ENCODE measurements around the gene GLO1. TPM values are rescaled to one million over a fixed set of nuclear protein-coding genes. Genes with fewer than 3 reads are reported as not detected.

The GLO1 gene
- 100 to 1,000 TPM in 2 of 4 donors, 10 to 100 TPM in 2; 86.3 to 138 (median 116) TPM for total RNA-seq

DNA sequence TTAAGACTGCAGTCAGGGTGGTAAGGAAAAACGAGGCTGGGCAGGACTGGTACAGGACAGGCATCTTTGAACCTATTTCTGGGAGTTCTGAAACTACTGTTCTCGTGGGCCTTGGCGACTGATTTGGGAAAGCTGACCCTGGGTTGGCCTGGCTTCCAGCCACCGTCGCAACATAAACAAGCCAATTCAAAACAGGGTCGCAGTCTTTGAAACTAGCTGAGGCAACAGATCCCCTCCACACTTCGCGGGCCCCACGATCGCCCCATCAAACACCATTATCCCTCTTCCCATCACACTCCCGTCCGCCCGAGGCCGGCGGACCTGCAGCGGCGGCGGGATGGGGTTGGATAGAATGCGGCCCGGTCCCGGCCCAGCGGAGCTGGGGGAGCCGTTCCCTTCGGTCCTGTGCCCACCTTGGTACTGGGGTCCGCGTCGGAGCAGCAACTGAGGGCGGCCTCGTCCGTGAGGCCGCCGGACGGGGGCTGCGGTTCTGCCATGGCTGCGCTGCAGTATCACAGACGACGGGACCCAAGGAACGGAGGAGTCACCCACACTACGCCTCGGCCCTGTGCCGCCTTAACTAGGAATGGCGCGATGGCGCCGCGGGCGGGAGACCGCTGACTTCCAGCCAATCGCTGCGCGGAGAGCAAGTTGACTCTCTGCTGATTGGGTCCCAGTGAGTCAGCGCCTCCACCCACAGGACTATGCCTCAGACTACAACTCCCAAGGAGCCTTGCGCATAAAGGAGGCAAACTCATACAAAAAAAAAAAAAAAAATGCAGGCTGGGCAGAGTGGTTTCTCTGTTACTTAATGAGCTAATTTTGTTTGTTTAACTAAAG is at the start of gene GLO1:
Gene GLO1, minus strand, starts transcription at position 588 of the 840 bp plus-strand sequence. Its CDS starts 91 bp downstream, at position 497.
- intact Hi-C loops (cut with DNase I; ENCODE audit: low total_unique reads) (loop anchor here (1.0 kb wide), 1 partner anchor 63 kb away; the partner anchor contains the start of gene BTBD9), in situ Hi-C loops (cut with MboI; ENCODE audit: low sequenced_read_pairs in 4 of 4) (no loop called here)
- peak within 1 kb of the TSS; percentile 80 to 98 (median 92) for H3K4me3 ChIP-seq
- peak within 1 kb of the TSS; percentile 90 to 95 (median 94) for H3K27ac ChIP-seq
- H3K4me1 ChIP-seq: no peaks in the 10 kb centered on the region
- DNase-seq: peak; percentile 97 to 98
- no peaks in the 10 kb centered on the region for H3K27me3 ChIP-seq
- peak; percentile 77 to 91 for TF ChIP-seq POLR2A (IDR thresholded peaks at IDR 0.05)
- TF ChIP-seq, protein P1, sequence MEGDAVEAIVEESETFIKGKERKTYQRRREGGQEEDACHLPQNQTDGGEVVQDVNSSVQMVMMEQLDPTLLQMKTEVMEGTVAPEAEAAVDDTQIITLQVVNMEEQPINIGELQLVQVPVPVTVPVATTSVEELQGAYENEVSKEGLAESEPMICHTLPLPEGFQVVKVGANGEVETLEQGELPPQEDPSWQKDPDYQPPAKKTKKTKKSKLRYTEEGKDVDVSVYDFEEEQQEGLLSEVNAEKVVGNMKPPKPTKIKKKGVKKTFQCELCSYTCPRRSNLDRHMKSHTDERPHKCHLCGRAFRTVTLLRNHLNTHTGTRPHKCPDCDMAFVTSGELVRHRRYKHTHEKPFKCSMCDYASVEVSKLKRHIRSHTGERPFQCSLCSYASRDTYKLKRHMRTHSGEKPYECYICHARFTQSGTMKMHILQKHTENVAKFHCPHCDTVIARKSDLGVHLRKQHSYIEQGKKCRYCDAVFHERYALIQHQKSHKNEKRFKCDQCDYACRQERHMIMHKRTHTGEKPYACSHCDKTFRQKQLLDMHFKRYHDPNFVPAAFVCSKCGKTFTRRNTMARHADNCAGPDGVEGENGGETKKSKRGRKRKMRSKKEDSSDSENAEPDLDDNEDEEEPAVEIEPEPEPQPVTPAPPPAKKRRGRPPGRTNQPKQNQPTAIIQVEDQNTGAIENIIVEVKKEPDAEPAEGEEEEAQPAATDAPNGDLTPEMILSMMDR (IDR thresholded peaks at IDR 0.05 in 4 of 5, conservative IDR thresholded peaks at IDR 0.05 in 1 of 5): no peak
- ATAC-seq: peak; percentile 100
- H3K9me3 ChIP-seq: no peaks in the 10 kb centered on the region
- no peaks in the 10 kb centered on the region for H3K36me3 ChIP-seq

DNA sequence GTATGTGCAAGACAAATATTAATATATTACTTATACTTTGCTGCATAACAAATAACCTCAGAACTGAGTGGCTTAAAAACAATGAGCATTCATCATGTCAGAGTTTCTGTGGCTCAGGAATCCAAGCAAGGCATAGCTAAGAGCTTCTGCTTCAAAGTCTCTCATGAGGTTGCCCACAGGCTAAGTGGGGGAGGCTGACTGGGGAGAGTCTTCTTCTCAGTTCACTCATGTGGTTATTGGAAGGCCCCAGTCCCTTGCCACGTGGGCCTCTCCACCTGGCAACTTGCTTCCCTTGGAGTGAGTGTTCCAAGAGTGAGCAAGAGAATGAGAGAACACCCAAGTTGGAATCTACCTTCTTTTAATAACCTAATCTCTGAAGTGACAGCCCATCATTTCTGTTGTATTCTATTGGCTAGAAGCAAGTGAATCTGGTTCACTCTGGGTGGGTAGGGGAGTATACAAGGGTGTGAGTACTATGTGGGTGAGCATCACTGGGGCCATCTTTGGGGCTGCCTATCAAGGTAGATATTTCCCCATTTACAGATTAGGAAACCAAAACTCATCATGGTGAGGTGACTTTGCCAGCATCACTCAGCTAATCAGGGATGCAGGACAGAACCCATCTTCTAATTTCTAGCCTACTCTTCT is 48.1 kb upstream of the GLO1 start:
- DNase-seq (no peak), ATAC-seq (no peak)
- intact Hi-C loops (cut with DNase I; ENCODE audit: low total_unique reads) (no loop called here), in situ Hi-C loops (cut with MboI; ENCODE audit: low sequenced_read_pairs in 4 of 4) (no loop called here)
- Histone ChIP-seq H3K9me3 (no peaks in the 10 kb centered on the region), H3K27ac (no peak overlapping the region), H3K4me3 (no peak overlapping the region), H3K36me3 (no peaks in the 10 kb centered on the region), H3K4me1 (no peaks in the 10 kb centered on the region), H3K27me3 (no peaks in the 10 kb centered on the region)
- TF ChIP-seq, protein P1 (IDR thresholded peaks at IDR 0.05 in 4 of 5, conservative IDR thresholded peaks at IDR 0.05 in 1 of 5): no peak
- TF ChIP-seq POLR2A (IDR thresholded peaks at IDR 0.05): no peak

DNA sequence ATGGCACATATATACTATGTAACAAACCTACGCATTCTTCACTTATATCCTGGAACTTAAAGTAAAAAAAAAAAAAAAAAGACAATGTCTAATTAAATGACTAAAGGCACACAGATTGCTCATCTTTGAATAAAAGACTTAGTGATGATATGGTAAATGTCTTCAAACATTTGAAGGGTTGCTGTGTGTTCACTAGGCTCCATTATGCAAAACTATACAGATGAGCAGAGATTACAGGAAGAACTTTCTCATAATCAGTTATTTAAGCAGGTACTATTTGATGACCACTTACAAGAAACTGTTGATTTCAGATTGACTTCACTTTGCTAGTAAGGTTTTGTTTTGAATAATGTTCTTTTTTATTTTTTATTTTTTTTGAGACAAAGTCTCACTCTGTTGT is 46.5 kb upstream of the GLO1 start:
- intact Hi-C loops (cut with DNase I; ENCODE audit: low total_unique reads) (no loop called here), in situ Hi-C loops (cut with MboI; ENCODE audit: low sequenced_read_pairs in 4 of 4) (no loop called here)
- no peak for ATAC-seq
- no peaks in the 10 kb centered on the region for H3K9me3 ChIP-seq
- H3K36me3 ChIP-seq: no peaks in the 10 kb centered on the region
- no peaks in the 10 kb centered on the region for H3K27me3 ChIP-seq
- H3K4me3 ChIP-seq: no peak overlapping the region
- no peak overlapping the region for H3K27ac ChIP-seq
- TF ChIP-seq, protein P1 (IDR thresholded peaks at IDR 0.05 in 4 of 5, conservative IDR thresholded peaks at IDR 0.05 in 1 of 5): no peak
- TF ChIP-seq POLR2A (IDR thresholded peaks at IDR 0.05): no peak
- no peak for DNase-seq
- H3K4me1 ChIP-seq: no peaks in the 10 kb centered on the region

DNA sequence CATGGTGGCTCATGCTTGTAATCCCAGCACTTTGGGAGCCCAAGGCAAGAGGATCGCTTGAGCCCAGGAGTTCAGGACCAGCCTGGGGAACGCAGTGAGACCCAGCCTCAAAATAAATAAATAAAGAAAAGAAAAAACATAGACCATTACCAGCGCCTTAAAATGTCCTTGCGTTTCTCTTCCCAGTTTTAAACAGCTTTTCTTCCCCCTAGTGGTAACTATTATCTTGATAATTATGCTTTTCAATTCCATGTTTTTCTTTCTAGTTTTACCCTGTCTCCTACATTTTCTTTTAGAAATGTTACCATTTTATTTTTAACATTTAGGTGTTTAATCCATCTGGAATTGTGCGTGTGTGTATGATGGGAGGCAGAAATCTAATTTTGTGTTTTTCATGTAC is 36.6 kb upstream of the GLO1 start:
- in situ Hi-C loops (cut with MboI; ENCODE audit: low sequenced_read_pairs in 4 of 4) (no loop called here), intact Hi-C loops (cut with DNase I; ENCODE audit: low total_unique reads) (no loop called here)
- TF ChIP-seq POLR2A (IDR thresholded peaks at IDR 0.05): no peak
- TF ChIP-seq, protein P1 (IDR thresholded peaks at IDR 0.05 in 4 of 5, conservative IDR thresholded peaks at IDR 0.05 in 1 of 5): peak in 1 of 5 experiments; percentile 18
- no peak overlapping the region for H3K4me3 ChIP-seq
- no peaks in the 10 kb centered on the region for H3K36me3 ChIP-seq
- no peak overlapping the region for H3K27ac ChIP-seq
- H3K9me3 ChIP-seq: no peaks in the 10 kb centered on the region
- no peaks in the 10 kb centered on the region for H3K4me1 ChIP-seq
- ATAC-seq (no peak), DNase-seq (no peak)
- H3K27me3 ChIP-seq: peaks cover 0 to 11% (median 11%) of the 10 kb centered on the region in 3 donors
